IMR-90 (cell line): ENCODE data around the gene SLC16A8. TPM values are rescaled to one million over a fixed set of nuclear protein-coding genes. Genes with fewer than 3 reads are reported as not detected.

Experiments used
- ATAC-seq: fragments of 200-7000 bp; cut with Tn5 transposase; 2 replicates; pipeline ENCODE4 v1.9.1; 2020; ENCODE audit warnings: low read depth, mild to moderate bottlenecking, moderate library complexity
- BruUV-seq: library from RNA; stranded (reverse); fragments of 400-500 nt; replicated peaks from 2 replicates; lab custom pipeline; 2021; lab: Mats Ljungman, UMichigan
- CTCF ChIA-PET: fragments of 300-600 bp; formaldehyde crosslinking; extraction: SDS; loops from one replicate; lab custom pipeline; 2021; ENCODE audit warnings: antibody characterized with exemption; lab: Yijun Ruan, JAX
- POLR2A ChIA-PET: fragments of 300-600 bp; sonication (Branson Sonifier 250); formaldehyde crosslinking; loops from one replicate; lab custom pipeline; 2022; ENCODE audit warnings: antibody characterized with exemption; ENCODE audit not compliant: unreplicated experiment; lab: Charles Lee
- DNase-seq: peaks from one replicate; pipeline ENCODE4 v3.0.0; 2013
- H2AFZ ChIP-seq: replicated peaks from 2 replicates; pipeline ENCODE3; 2013; ENCODE audit warnings: low read length, mild to moderate bottlenecking; ENCODE audit not compliant: poor library complexity
- H2AK5ac ChIP-seq: 2 replicates; pipeline ENCODE4 v1.6.1; 2013; ENCODE audit warnings: low read depth, low read length, inconsistent platforms
- H2AK9ac ChIP-seq: replicated peaks from 2 replicates; pipeline ENCODE3; 2013; ENCODE audit warnings: mild to moderate bottlenecking, low read depth, low read length, moderate library complexity; ENCODE audit not compliant: poor library complexity
- H2BK120ac ChIP-seq: 2 replicates; pipeline ENCODE4 v1.6.1; 2013; ENCODE audit warnings: low read depth, low read length, inconsistent platforms
- H2BK15ac ChIP-seq: 3 replicates; pipeline ENCODE4 v1.6.1; 2013; ENCODE audit warnings: low read depth, low read length, inconsistent platforms
- H2BK20ac ChIP-seq: 2 replicates; pipeline ENCODE4 v1.6.1; 2013; ENCODE audit warnings: low read depth, mild to moderate bottlenecking, inconsistent platforms, low read length, moderate library complexity
- H2BK5ac ChIP-seq: 2 replicates; pipeline ENCODE4 v1.6.1; 2013; ENCODE audit warnings: mild to moderate bottlenecking, low read depth, low read length, inconsistent platforms; ENCODE audit not compliant: poor library complexity, severe bottlenecking
- H3K14ac ChIP-seq: replicated peaks from 2 replicates; pipeline ENCODE4 v1.6.1; 2013; ENCODE audit warnings: low read depth, low read length, inconsistent platforms
- H3K18ac ChIP-seq: 2 replicates; pipeline ENCODE4 v1.6.1; 2013; ENCODE audit warnings: low read depth, low read length, control low read depth
- H3K23ac ChIP-seq: 2 replicates; pipeline ENCODE4 v1.6.1; 2013; ENCODE audit warnings: low read depth, low read length, inconsistent platforms
- H3K27ac ChIP-seq: 2 replicates; pipeline ENCODE4 v1.5.1; 2013; ENCODE audit warnings: mild to moderate bottlenecking, control low read depth, low read length; ENCODE audit not compliant: insufficient read depth
- H3K27me3 ChIP-seq: 2 replicates; pipeline ENCODE4 v1.6.1; 2013; ENCODE audit warnings: low read length; ENCODE audit not compliant: control insufficient read depth, insufficient read depth
- H3K36me3 ChIP-seq: 2 replicates; pipeline ENCODE4 v1.6.1; 2013; ENCODE audit warnings: low read length, mixed read lengths; ENCODE audit not compliant: control insufficient read depth, insufficient read depth
- H3K4ac ChIP-seq: 2 replicates; pipeline ENCODE4 v1.6.1; 2013; ENCODE audit warnings: low read depth, low read length, inconsistent platforms
- H3K4me1 ChIP-seq: 2 replicates; pipeline ENCODE4 v1.6.1; 2013; ENCODE audit warnings: low read length, mixed read lengths; ENCODE audit not compliant: control insufficient read depth, insufficient read depth
- H3K4me2 ChIP-seq: 2 replicates; pipeline ENCODE4 v1.6.1; 2013; ENCODE audit warnings: low read depth, mild to moderate bottlenecking, control low read depth, low read length, moderate library complexity
- H3K4me3 ChIP-seq: 2 replicates; pipeline ENCODE4 v1.5.1; 2013; ENCODE audit warnings: low read depth, mild to moderate bottlenecking, control low read depth, low read length, moderate library complexity; ENCODE audit not compliant: insufficient read depth
- H3K56ac ChIP-seq: 2 replicates; pipeline ENCODE4 v1.6.1; 2013; ENCODE audit warnings: low read length, inconsistent platforms; ENCODE audit not compliant: insufficient read depth; ENCODE audit errors: extremely low read depth
- H3K79me1 ChIP-seq, 2 experiments: 2 replicates each; pipeline ENCODE4 v1.6.1; 2013; ENCODE audit warnings: low read length in 2 of 2, inconsistent platforms in 1 of 2, low read depth in 1 of 2
- H3K9ac ChIP-seq: 2 replicates; pipeline ENCODE4 v1.6.1; 2013; ENCODE audit warnings: low read depth, low read length, control low read depth
- H3K9me1 ChIP-seq: 2 replicates; pipeline ENCODE4 v1.6.1; 2013; ENCODE audit warnings: low read length, inconsistent platforms; ENCODE audit not compliant: insufficient read depth
- H3K9me3 ChIP-seq: 2 replicates; pipeline ENCODE4 v1.6.1; 2013; ENCODE audit warnings: low read length; ENCODE audit not compliant: control insufficient read depth, insufficient read depth
- H4K20me1 ChIP-seq: 2 replicates; pipeline ENCODE4 v1.6.1; 2013; ENCODE audit warnings: low read length, inconsistent platforms; ENCODE audit not compliant: insufficient read depth
- H4K5ac ChIP-seq: 2 replicates; pipeline ENCODE4 v1.6.1; 2013; ENCODE audit warnings: mild to moderate bottlenecking, low read depth, low read length, control low read depth
- H4K8ac ChIP-seq, 2 experiments: 2 replicates each; pipeline ENCODE4 v1.6.1; 2013; ENCODE audit warnings: low read depth in 2 of 2, low read length in 2 of 2, control low read depth in 1 of 2, inconsistent platforms in 1 of 2
- H4K91ac ChIP-seq: 2 replicates; pipeline ENCODE4 v1.6.1; 2013; ENCODE audit warnings: low read depth, low read length, inconsistent platforms; ENCODE audit not compliant: insufficient read depth
- CEBPB ChIP-seq: IDR thresholded peaks from 2 replicates; pipeline ENCODE4 v1.6.1; 2012; ENCODE audit warnings: low read depth, low read length, improper control_type of control experiment
- WGBS, 2 experiments: methylation state at CpG; one replicate each; pipeline versions ENCODE4 v1.1.5 to v1.1.7; 2013; ENCODE audit warnings: missing lambda C conversion rate in 2 of 2; ENCODE audit not compliant: insufficient read length in 1 of 2; ENCODE audit errors: extremely low coverage in 2 of 2; 5-methylcytosine and 5-hydroxymethylcytosine counted together
- dilution Hi-C: fragments of 300-500 bp; cut with HindIII; formaldehyde crosslinking; loops from one replicate; pipeline ENCODE4 v1.14.3; 2018; ENCODE audit warnings: low sequenced_read_pairs; ENCODE audit not compliant: unreplicated experiment
- in situ Hi-C: fragments of 300-500 bp; cut with MboI; formaldehyde crosslinking; loops from 3 replicates; pipeline ENCODE4 v1.14.3; 2019; ENCODE audit warnings: low sequenced_read_pairs, inconsistent platforms, mixed read lengths
- intact Hi-C: fragments of 100-400 bp; cut with micrococcal nuclease; formaldehyde crosslinking; loops from 2 replicates; pipeline ENCODE4 v1.10.0; 2022
- polyA plus RNA-seq, 3 experiments: library from polyadenylated mRNA; depleted of rRNA; stranded (reverse); fragments of >200 nt; gene quantifications; 2 replicates each; pipeline ENCODE4 v1.2.3, GENCODE V29; 2012; ENCODE audit warnings: low replicate concordance in 1 of 3
- total RNA-seq: library from RNA; depleted of rRNA; stranded (reverse); fragments of >200 nt; gene quantifications from 2 replicates; pipeline ENCODE4 v1.2.3, GENCODE V29; 2012
- TF ChIP-seq, protein P1 (sequence below): fragments of 150-350 bp; IDR thresholded peaks from 2 replicates; pipeline ENCODE4 v1.6.1; 2016; ENCODE audit warnings: low read depth, mild to moderate bottlenecking, low read length, moderate library complexity, borderline replicate concordance

SLC16A8 gene
- total and polyA plus RNA-seq, 2 of the 4 experiments (the other 2 are of a cell fraction): not detected

DNA sequence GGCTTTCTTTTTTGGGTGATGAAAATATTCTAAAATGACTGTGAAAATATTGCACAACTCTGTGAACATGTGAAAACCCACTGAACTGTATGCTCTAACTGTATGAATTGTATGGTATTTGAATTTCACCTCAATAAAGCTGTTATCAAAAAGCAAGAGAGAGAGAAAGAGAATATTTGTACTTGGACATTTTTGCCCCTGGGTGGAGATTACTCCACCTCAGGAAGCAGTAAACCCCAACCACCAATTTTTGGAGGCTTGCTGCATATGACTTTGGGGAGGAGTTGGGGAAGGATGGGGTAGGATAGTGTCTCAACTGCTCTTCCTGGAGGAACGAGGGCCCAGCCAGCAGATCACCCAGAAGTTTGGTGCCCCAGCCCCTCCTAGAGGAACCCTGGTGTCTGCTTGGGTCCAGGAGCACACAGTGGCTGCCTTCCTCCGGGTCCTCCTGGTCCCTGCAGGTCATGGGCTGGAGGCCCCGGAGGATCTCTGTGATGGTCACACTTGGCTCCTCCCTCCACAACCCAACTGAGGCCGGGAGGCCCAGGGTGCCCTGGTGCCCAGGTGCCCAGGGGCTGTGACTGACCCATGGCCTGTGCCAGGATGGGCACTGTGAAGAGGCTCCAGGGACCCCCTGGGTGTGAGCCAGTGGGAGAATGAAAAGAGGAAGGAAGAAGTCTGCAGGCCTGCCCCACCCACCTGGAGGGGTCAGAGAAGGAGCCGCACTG lies 42.1 kb downstream of the SLC16A8 start:
- WGBS, 2 experiments: no CpG with 5 or more reads among the region's 5 CpGs
- H2AFZ ChIP-seq: no peak overlapping the region

More for the DNA sequence above, 42.1 kb downstream of the SLC16A8 start:
- no peak overlapping the region for H3K9ac ChIP-seq
- no peak overlapping the region for H2AK5ac ChIP-seq
- 0 out of 2 replicates have a peak, but pooled peaks cover 11% of the 10 kb centered on the region for H3K9me1 ChIP-seq
- H3K9me3 ChIP-seq: no peaks in the 10 kb centered on the region
- peaks cover 2% of the 10 kb centered on the region; the same call in 1 of the 2 replicates for H3K4me1 ChIP-seq
- H3K27ac ChIP-seq: no peak overlapping the region
- H3K14ac ChIP-seq: no peak overlapping the region
- H2BK20ac ChIP-seq: no peak overlapping the region
- H4K20me1 ChIP-seq: no peaks in the 10 kb centered on the region
- no peak overlapping the region for H3K18ac ChIP-seq
- BruUV-seq: no TSS peak
- no peaks in the 10 kb centered on the region for H3K79me1 ChIP-seq
- no peak overlapping the region for H2BK5ac ChIP-seq
- H3K4ac ChIP-seq: no peak overlapping the region
- DNase-seq (no peak), ATAC-seq (no peak)
- TF ChIP-seq, protein P1, sequence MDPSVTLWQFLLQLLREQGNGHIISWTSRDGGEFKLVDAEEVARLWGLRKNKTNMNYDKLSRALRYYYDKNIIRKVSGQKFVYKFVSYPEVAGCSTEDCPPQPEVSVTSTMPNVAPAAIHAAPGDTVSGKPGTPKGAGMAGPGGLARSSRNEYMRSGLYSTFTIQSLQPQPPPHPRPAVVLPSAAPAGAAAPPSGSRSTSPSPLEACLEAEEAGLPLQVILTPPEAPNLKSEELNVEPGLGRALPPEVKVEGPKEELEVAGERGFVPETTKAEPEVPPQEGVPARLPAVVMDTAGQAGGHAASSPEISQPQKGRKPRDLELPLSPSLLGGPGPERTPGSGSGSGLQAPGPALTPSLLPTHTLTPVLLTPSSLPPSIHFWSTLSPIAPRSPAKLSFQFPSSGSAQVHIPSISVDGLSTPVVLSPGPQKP: no peak
- peak; percentile 77 for TF ChIP-seq CEBPB
- in situ Hi-C loops (no loop called here), dilution Hi-C loops (no loop called here), intact Hi-C loops (no loop called here)
- no peaks in the 10 kb centered on the region for H3K36me3 ChIP-seq
- no peak overlapping the region for H3K56ac ChIP-seq
- H2BK120ac ChIP-seq: no peak overlapping the region
- no peak overlapping the region for H3K4me3 ChIP-seq
- peaks cover 2% of the 10 kb centered on the region; the same call in 1 of the 2 replicates for H3K27me3 ChIP-seq
- no peak overlapping the region for H4K8ac ChIP-seq
- CTCF ChIA-PET: no interaction called here
- H4K91ac ChIP-seq: no peak overlapping the region
- POLR2A ChIA-PET: no interaction called here
- H3K4me2 ChIP-seq: no peak overlapping the region
- no peak overlapping the region for H2BK15ac ChIP-seq
- H2AK9ac ChIP-seq: no peak overlapping the region
- no peak overlapping the region for H3K23ac ChIP-seq
- no peak overlapping the region for H4K5ac ChIP-seq
